SJSA1 (cell line): ENCODE data around the gene TBC1D3K. TPM values are rescaled to one million over a fixed set of nuclear protein-coding genes. Genes with fewer than 3 reads are reported as not detected.
"Not testable (repeated sequence)": the region's sequence is repeated elsewhere in the genome, so short reads cannot be mapped to it uniquely, and the experiment has no call there.

Experiments
- DNase-seq, 2 experiments: peaks; one replicate each; pipeline ENCODE4 v3.0.0-alpha.2; 2015 to 2020; ENCODE audit warnings: low spot score in 2 of 2, low read depth in 1 of 2
- H3K27ac ChIP-seq: fragments of 250-450 bp; sonication (Bioruptor Pico); 2 replicates; pipeline ENCODE4 v1.5.1; 2020; ENCODE audit warnings: mild to moderate bottlenecking, moderate library complexity
- H3K27me3 ChIP-seq: fragments of 250-450 bp; sonication (Bioruptor Pico); replicated peaks from 2 replicates; pipeline ENCODE4 v1.5.1; 2020; ENCODE audit warnings: mild to moderate bottlenecking, moderate library complexity
- H3K36me3 ChIP-seq: fragments of 250-450 bp; sonication (Bioruptor Pico); 2 replicates; pipeline ENCODE4 v1.5.1; 2020; ENCODE audit warnings: mild to moderate bottlenecking
- H3K4me1 ChIP-seq: fragments of 250-450 bp; sonication (Bioruptor Pico); replicated peaks from 2 replicates; pipeline ENCODE4 v1.6.1; 2021; ENCODE audit warnings: mild to moderate bottlenecking
- H3K4me3 ChIP-seq: fragments of 250-450 bp; sonication (Bioruptor Pico); 2 replicates; pipeline ENCODE4 v1.5.1; 2020; ENCODE audit warnings: mild to moderate bottlenecking
- H3K9me3 ChIP-seq: fragments of 250-450 bp; sonication (Bioruptor Pico); replicated peaks from 2 replicates; pipeline ENCODE4 v1.5.1; 2020; ENCODE audit warnings: mild to moderate bottlenecking
- total RNA-seq: library from RNA; depleted of rRNA; stranded (reverse); fragments of >200 nt; shearing (Covaris generic); gene quantifications from 2 replicates; pipeline ENCODE4 v1.2.3, GENCODE V29; 2014; rRNA removed

The TBC1D3K gene
- not detected in 2 replicates for total RNA-seq

DNA sequence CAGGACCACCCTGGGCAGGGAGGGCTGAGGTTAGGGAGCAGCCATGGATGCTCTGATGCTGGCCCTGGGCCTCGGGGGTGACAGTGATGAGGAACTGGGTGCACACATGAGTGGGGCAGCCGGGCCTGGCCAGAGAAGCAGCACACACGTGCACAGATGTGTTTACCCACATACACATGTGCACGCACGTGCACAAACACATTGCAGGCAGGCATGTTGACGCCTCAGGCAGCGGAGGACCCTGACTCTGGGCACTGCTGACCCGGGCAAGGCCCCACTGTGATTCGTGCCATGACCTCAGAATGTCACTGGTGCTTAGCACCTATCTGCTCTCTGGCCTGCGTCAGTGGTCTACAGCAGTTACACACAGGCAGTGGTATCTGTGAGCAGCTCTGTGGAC, at the start of gene TBC1D3K:
Gene TBC1D3K, plus strand, starts transcription at position 301 of the 400 bp plus-strand sequence. CDS start 1,585 bp downstream, outside the sequence.
- not testable (repeated sequence) for H3K27ac ChIP-seq, H3K4me3 ChIP-seq, H3K9me3 ChIP-seq, H3K36me3 ChIP-seq, DNase-seq, H3K27me3 ChIP-seq, H3K4me1 ChIP-seq

DNA sequence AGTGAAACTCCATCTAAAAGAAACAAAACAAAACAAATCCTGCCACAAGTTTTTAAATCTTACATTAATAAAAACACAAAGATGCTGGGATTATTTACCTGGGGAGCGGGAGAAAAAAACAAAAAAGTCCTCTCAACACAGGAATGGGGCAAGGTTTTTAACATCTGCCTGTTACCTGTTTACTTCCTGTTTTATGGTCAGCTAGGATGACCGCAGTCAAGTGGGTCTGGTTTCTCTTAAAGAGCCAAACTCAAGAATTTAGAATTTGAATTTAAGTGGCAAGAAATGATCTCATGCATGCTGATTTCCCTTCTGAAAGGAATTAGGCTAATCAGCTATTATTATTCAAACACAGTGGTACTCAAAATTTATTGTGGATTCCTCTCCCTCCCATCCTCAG, 39.7 kb upstream of the TBC1D3K start:
- Histone ChIP-seq H3K9me3 (no peaks in the 10 kb centered on the region), H3K4me1 (no peaks in the 10 kb centered on the region), H3K27me3 (no peaks in the 10 kb centered on the region; the same call in 1 of the 2 replicates), H3K36me3 (no peaks in the 10 kb centered on the region), H3K4me3 (no peak overlapping the region), H3K27ac (no peak overlapping the region)
- no peak for DNase-seq

DNA sequence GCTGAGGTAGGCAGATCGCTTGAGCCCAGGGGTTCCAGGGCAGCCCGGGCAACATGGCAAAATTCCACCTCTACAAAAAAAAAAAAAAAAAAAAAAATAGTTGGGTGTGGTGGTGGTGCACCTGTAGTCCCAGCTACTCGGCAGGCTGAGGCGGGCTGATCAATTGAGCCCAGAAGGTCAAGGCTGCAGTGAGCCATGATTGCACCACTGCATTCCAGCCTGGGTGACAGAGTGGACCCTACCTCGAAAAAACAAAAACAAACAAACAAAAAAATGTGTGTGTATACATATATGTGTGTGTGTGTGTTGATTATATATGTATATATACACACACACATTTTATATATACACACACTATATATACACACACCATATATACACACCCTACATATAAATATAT, 39.1 kb upstream of the TBC1D3K start:
- no peak for DNase-seq
- Histone ChIP-seq H3K36me3 (no peaks in the 10 kb centered on the region), H3K4me3 (no peak overlapping the region), H3K27me3 (no peaks in the 10 kb centered on the region; the same call in 1 of the 2 replicates), H3K27ac (no peak overlapping the region), H3K4me1 (no peaks in the 10 kb centered on the region), H3K9me3 (no peaks in the 10 kb centered on the region)

DNA sequence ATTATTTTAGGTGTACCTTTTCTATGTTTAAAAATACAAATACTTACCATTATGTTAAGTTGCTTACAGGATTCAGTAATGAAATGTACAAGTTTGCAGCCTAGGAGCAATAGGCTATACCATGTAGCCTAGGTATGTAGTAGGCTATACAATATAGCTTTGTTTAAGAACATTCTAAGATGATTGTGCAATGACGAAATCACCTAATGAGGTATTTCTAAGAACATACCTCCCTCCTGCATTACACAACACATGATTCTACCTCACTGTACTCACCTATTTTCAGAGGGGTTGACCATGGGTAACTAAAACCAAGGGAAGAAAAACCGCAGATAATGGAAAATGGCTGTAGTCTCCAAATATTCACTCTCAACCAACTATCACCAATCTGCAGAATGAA, 35.3 kb upstream of the TBC1D3K start:
- no peaks in the 10 kb centered on the region for H3K4me1 ChIP-seq

DNA sequence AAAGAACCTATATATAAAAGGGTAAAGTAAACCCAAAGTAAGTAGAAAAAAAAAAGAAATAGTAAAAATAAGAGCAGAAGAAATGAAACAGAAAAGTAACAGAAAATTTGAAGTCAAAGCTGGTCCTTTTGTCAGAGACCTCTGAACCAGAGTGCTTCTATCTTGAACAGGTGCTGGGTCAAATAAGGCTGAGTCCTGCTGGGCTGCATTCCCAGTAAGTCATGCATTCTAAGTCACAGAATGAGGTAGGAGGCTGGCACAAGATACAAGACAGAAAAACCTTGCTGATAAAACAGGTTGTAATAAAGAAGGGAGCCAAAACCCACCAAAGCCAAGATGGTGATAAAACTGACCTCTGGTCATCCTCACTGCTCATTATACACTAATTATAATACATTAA, 27.3 kb upstream of the TBC1D3K start:
- H3K9me3 ChIP-seq, H3K36me3 ChIP-seq, DNase-seq, H3K27me3 ChIP-seq, H3K27ac ChIP-seq, H3K4me1 ChIP-seq, H3K4me3 ChIP-seq: not testable (repeated sequence)

More for the DNA sequence above, 35.3 kb upstream of the TBC1D3K start:
- DNase-seq: no peak
- H3K9me3 ChIP-seq: no peaks in the 10 kb centered on the region
- no peaks in the 10 kb centered on the region; the same call in 1 of the 2 replicates for H3K27me3 ChIP-seq
- H3K36me3 ChIP-seq: no peaks in the 10 kb centered on the region
- H3K4me3 ChIP-seq: no peak overlapping the region
- no peak overlapping the region for H3K27ac ChIP-seq

Other genes starting within 250 kb of the TBC1D3K start
- gene HNF1B, start 179.4 kb upstream of the TBC1D3K start, total RNA-seq: not detected in 2 replicates
- not detected in 2 replicates for gene TBC1D3L, start 64.6 kb downstream of the TBC1D3K start, total RNA-seq
- 1.8 TPM in 1 of 2 replicates, not detected in the other for gene TBC1D3D, start 79.6 kb downstream of the TBC1D3K start, total RNA-seq
- 0.13 TPM in 1 of 2 replicates, not detected in the other for gene TBC1D3C, start 144.2 kb downstream of the TBC1D3K start, total RNA-seq
- 0.13 TPM in 1 of 2 replicates, not detected in the other for gene TBC1D3E, start 203.5 kb downstream of the TBC1D3K start, total RNA-seq